Muscle of back (tissue), 13 donors: ENCODE data around the gene SLC25A26. TPM values are rescaled to one million over a fixed set of nuclear protein-coding genes. Genes with fewer than 3 reads are reported as not detected.

Experiments
- DNase-seq, 3 donors: peaks; one replicate each; pipeline versions ENCODE4 v3.0.0 to v3.0.0-alpha.2; 2013
- long read RNA-seq, 9 donors: transcript quantifications; one replicate each; lab custom pipeline, GENCODE V29; 2026
- polyA plus RNA-seq, 10 donors: library from polyadenylated mRNA; unstranded; fragments of 120-200 nt; gene quantifications; one replicate each; pipeline ENCODE4 v1.2.1, GENCODE V29; 2013; ENCODE audit not compliant: insufficient read length in 10 of 10

SLC25A26 gene, protein sequence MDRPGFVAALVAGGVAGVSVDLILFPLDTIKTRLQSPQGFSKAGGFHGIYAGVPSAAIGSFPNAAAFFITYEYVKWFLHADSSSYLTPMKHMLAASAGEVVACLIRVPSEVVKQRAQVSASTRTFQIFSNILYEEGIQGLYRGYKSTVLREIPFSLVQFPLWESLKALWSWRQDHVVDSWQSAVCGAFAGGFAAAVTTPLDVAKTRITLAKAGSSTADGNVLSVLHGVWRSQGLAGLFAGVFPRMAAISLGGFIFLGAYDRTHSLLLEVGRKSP
- polyA plus RNA-seq: 10 to 100 TPM; 19.0 to 28.1 (median 26.1) TPM
- long read RNA-seq, donor 1, partial matches to known transcripts: 19 of 28 reads
- long read RNA-seq, donor 1, other reads (novel, unspliced or antisense): 5 of 28 reads
- long read RNA-seq, donor 2, partial matches to known transcripts: 0 of 4 reads
- long read RNA-seq, donor 2, other reads (novel, unspliced or antisense): 0 of 4 reads
- long read RNA-seq, donor 3: 0 reads
- long read RNA-seq, donor 4, partial matches to known transcripts: 7 of 8 reads
- long read RNA-seq, donor 4, other reads (novel, unspliced or antisense): 0 of 8 reads
- long read RNA-seq, donor 5, partial matches to known transcripts: 42 of 43 reads
- long read RNA-seq, donor 5, other reads (novel, unspliced or antisense): 0 of 43 reads
- long read RNA-seq, donor 6, partial matches to known transcripts: 7 of 9 reads
- long read RNA-seq, donor 6, other reads (novel, unspliced or antisense): 0 of 9 reads
- long read RNA-seq, donor 7, partial matches to known transcripts: 31 of 39 reads
- long read RNA-seq, donor 7, other reads (novel, unspliced or antisense): 6 of 39 reads
- long read RNA-seq, donor 8: 0 reads
- long read RNA-seq, donor 9: 0 reads

DNA sequence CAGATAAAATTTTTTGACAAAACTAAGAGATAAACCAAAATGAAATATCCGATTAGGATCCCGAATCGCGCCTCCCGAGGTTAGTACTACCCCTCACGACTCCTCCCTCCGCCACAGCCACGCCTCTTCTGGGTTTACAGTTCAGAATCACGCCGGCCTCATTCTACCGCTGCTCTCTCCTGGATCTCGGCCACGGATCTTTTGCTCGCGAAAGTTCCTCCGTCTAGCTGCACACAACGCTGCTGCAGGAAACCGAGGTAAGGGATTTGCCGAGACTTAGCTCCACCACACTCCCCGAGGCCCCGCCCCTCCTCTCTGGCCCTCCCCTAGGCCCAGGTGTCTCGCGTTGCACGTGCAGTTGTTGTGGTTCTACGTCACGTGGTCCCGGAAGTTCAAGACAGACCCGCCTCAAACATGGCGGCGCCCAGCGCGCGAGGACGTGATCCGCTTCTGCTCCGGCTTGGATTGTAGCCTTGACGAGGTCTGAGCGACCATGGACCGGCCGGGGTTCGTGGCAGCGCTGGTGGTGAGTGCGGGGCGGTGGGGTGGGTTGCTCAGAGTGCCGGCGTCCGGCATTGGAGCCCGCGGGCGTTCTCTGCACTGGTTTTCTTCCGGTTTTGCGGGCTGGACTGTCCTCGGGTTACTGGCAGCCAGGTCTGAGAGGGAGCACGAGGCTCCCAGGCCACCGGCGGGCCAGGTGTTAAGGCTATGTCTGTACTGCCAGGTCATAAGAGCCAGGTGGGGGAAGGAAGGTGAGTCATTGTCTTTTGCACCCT lies at the start of gene SLC25A26:
Gene SLC25A26, plus strand, starts transcription at position 400 of the 776 bp plus-strand sequence. Its CDS starts 94 bp downstream, at position 494.
- peak; percentile 95 to 98 (median 95) for DNase-seq

DNA sequence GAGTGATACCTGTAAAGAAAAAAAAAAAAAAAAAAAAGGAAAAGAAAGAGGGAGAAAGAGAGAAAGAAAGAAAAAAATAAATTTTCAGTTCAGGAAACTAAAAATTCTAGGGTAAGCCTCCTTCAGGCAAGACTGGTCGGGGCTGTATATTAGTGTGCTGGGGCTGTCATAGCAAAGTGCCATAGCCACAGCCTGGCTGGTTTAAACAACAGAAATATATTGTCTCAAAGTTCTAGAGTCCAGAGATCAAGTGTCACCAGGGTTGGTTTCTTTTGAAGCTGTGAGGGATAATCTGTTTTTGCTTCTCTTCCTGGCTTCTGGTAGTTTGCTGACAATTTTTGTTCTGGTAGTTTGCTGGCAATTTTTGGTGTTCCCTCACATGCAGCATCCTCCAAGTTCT lies 48.4 kb upstream of the SLC25A26 start:
- DNase-seq: no peak

DNA sequence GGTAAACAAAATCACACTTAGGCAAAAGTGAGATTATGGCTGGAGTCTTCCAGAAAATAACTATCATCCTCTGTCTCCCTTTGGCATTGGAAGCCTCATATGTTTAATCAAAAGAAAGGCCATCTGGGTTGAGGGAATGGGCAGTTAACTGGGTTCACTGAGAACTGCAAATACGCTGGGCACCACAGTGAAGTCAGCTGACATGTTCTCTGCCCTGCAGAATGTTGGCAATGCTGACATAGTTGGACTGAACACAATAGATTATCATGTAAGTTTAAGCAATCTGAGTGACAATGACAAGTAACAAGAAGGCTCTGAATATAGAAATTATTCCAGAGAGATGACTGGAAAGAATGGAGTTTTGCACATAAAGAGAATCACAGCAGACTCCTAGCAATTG lies 43.8 kb upstream of the SLC25A26 start:
- DNase-seq: no peak

DNA sequence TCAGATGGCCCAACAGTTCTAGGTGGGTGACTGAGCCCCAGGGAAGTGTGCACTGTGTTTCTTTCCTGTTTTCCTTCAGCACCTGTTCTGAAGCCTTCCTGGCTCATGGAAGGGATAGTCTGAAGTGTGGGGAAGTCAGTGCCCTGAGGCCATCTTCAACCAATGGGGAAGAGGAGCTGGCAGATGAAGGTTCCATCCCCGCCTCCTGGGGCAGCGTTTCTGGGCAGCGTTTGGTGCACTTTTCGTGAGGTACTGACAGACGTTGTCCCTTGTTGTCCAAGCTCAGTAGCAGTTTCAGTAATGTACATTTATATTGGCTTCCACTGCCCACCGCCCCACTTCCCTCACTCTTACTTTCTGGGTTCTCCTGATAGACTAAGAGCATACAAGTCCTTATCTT lies 42.6 kb upstream of the SLC25A26 start:
- no peak for DNase-seq

DNA sequence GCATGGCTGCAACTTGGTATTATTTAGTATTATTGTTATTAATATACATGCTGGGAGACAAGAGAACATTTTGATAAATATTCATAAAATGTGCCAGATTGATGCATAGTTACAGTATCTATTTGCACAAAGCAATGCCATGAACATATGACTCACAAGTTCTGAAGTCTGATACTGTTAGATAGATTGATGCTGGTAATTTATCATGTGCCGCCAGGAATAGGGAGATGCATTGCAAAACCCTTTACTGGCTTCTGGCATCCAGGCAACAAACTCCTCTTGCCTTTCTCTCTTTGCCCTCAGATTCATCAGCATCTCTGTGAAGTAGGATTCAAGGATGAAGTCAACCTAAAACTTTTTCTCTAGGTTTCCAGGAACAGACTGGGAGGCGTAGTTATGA lies 41.0 kb upstream of the SLC25A26 start:
- peak in 1 of 3 donors; percentile 11 for DNase-seq

DNA sequence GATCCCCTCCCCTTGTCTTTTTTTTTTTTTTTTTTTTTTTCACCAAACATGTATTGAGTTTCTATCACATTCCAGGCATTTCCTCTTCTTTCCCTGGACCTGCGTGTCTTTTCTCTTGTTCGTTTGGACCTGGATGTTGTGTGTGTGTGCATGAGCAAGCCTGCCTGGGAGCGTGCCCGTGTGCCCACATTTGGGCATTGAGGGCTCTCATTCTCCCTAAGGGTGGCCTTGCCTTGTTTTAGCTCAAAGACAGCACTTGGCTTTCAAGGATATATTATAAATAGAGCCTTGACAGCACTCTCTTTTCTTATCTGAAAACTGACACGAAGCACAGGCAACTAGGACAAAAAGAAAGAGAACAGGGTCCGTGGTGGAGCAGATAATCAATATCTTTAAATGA lies 39.0 kb upstream of the SLC25A26 start:
- peak in 1 of 3 donors; percentile 28 for DNase-seq

DNA sequence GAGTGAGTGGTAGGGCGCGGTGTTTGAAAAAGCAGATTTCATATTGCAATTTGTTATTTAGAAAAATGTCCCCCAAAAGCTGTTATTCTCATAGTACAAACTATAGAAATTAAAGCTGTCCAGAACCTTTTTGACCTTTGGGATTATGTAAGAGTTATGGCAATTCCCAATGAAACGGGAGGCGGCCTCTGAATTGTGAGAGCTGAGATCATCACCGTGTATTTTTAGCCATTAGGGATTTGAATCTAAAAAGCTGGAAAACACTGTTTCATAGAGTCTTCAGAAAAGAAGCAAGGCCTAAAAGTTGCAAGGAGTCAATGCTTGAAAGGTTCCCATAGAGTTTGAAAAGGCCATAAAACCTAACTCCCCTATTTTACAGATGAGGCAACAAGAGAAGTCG lies 38.6 kb upstream of the SLC25A26 start:
- DNase-seq: peak in 1 of 3 donors; percentile 28

DNA sequence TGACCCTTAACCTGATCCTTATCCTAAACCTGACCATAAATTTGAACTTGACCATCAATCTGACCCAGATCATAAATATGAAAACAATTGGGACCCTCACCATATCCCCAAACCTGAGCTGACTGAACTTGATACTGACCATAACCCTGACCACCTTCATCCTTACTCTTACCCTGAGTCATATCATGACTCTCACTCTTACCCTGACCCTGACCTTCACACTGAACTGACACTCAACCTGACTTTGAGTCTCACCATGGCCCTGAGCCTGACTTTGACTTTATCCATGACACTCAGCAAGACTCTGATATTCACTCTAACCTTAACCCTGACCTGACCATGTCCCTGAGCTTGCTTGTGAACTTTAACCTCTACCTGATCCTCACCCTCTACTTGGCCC lies 34.3 kb upstream of the SLC25A26 start:
- no peak for DNase-seq

DNA sequence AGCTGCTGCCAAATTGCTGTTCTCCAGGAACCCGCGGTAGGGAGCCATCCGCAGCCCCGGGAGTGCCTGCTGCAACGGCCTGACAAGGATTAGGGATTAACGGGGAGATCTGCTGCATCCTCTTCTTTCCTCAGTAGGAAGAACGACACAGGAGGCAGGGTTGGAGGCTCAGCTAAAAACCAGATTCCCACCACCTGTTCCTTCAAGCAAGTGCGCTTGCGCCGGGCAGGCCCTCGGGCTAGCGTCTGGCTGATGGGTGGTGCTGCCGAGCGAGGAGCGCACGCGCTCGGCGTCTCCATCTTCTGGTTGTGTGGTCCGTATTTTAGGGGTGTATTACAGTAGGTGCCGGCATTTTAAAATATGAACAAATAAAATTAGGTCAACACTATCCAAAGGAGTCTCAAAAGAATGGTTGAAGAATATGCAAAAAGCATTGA lies 25.4 kb upstream of the SLC25A26 start:
- DNase-seq: peak; percentile 48 to 67 (median 67)

DNA sequence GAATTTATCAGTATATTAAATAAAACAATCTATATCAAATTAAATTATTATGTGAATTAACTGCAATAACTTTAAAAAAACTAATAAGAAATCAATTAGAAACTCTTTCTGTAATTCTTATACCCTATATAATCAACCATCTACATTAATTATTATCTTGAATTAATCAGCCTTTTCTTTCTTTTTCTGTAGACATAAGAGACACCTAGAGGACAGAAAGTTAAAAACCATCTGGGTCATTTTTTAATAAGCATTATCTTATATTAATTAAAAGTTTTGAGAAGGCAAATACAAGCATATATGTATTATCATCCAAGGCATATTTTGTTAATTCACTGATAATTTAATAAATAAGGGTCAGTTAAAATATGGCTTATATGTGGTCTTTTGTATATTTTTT lies 24.2 kb upstream of the SLC25A26 start:
- no peak for DNase-seq

DNA sequence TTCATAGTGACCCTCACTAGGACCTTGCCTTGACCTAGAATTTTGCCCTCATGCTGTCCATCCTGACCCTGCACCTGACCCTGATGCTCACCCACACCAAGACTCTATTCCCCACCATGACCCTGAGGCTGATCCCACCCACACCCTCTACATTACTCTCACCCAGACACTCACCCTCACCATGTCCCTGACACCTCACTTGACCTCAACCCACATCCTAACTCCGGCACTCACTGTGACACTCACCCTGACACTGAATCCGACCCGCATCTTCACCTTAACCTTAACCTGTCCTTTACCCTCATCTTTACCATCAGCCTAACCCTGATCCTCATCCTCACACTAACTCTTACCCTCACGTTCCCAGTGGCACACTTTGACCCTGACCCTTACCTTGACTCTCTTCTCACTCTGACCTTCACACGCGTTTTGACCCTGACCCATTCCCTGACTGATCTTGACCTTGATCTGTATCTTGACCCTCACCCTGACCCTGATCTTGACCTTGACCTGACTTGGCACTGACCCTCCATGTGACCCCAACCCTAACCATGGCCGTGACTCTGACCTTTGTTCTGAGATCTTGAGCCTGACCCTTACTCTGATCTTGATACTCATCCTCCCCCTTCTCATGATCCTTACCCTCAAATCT lies 22.2 kb upstream of the SLC25A26 start:
- DNase-seq: no peak

DNA sequence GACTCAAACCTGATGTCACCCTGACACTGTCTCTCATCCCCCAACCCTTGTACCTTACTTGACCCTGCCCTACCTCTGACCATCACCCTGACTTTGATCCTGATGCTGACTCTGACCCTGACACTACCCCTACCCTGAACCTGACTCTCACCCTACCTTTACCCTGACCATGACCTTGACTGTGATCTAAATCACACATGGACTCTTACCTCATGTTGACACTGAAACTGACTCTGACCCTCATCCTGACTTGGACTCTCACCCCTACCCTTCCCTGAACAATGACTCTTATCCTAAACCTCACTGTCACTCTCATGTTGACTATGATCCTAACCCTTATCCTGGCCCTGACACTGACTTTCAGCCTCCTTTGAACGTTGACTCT lies 21.7 kb upstream of the SLC25A26 start:
- no peak for DNase-seq

DNA sequence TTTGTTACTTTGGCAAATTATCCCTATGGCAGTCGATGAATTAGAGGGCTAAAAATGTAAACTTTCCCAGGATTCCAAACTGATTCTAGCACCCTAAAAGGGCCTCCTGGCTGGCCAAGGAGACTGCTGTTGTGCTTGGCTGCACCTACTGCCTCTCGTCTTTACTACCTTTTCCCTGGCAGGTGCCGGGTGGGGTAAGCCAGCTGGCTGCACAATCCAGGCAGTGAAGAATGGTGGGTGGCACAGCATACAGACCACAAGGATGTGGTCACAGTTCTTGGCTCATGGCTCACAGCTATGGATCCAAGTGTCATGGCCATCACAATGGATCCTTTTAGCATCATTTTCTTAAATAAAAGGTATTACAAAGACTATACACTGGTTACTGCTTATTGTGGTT lies 20.7 kb upstream of the SLC25A26 start:
- DNase-seq: no peak

DNA sequence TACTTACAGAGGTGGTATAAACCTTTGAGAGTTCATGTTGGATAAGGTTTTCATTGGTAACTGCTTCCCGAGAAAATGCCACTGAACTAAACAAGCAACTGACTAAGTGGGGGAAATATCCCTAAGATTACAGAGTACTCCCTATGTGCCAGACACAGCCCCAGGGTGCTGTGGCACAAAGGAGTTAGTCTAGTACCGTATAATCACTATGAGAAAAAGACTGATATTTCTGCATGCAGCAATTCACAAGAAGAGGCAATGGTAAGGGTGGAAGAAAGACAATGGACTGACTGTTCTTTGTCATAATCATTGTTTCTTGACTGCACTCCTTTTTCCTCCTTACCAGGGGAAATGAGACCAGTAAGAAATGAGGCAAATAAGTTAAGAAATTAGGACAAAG lies 20.0 kb upstream of the SLC25A26 start:
- DNase-seq: no peak

DNA sequence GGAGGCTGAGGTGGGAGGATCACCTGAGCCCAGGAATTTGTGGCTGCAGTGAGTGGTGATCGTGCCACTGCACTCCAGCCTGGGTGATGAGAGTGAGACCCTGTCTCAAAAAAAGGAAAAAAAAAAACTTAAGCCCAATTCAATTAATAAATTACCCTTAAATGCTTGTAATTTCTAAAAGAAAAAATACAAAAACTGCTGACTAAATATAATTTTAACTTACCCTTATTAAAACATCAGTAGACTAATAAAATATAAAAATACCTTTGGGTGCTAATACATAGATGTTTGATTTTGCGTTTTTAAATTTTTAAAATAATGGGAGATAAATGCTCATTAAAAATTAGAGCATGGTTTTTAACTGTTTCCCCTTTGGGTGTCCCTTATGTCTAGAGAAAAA lies 17.5 kb upstream of the SLC25A26 start:
- DNase-seq: no peak

DNA sequence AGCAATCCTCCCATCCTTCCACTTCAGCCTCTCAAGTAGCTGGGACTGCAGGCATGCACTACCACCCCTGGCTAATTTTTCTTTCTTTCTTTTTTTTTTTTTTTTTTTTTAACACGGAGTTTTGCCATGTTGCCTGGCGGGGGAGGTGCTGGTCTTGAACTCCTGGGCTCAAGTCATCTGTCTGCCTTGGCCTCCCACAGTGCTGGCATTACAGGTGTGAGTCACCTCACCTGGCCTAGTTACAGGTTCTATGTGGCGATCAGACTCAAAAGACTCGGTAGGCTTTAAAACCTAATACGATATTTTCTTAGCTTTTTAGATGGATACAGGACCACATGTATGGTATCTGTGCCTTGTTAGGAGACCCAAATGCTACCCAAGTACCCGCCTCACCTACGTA lies 14.0 kb upstream of the SLC25A26 start:
- DNase-seq: no peak

DNA sequence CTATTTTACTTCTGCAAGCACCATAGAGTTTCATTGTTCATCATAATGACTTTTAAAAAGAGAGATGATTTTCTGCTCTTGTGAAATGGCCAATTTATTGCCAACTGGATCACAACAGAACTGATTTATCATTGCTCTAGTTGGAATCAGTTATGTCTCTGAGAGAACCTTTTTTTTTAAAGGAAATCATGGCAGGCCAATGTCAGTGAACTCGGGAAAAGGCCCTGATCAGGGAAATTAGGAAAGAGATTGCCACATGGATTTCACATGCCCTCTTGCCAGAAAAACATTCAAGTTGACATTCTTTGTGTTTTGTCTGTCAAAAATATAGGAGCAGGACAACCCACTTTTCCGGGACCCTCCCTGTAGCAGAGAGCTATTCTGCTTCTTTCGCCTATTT lies 12.6 kb upstream of the SLC25A26 start:
- DNase-seq: no peak

DNA sequence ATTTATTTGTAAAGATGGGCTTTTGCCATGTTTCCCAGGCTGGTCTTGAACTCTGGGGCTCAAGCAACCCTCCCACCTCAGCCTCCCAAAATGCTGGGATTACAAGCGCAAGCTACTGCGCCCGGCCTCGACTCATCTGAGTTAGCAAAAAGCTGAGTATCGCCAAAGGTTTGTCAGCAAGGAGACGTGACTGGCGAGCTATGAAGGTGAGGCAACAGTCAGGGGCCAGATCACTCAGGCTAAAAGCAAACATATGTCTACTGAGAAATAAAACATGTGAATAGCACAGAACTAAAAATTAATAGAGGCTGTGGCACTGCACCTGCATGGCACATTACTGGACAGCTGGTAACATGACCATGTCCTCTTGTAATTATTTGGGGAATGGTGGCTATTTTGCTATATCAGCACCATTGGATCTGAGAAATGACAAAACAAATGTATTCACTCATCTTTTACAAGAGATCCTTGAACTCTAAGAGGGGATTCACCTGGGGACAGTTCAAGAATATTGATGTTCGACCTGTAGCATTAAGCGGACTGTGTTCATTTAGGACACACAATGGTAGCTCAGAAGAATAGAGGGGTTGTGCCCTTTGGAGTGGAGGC lies 10.0 kb upstream of the SLC25A26 start:
- DNase-seq: no peak

DNA sequence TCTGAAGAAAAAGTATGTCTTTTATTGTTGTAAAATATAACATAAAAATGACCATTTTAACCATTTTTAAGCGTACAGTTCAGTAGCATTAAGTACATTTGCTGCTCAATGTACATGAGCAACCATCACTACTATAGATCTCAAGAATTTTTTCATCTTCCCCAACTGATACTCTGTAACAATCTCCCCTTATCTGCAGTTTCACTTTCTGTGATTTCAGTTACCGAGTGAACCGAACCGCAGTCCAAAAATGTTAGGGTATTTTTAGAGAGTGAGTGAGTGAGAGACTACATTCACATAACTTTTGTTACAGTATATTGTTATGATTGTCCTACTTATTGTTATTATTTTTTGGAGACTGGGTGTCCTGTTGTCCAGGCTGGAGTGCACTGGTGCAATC lies 9.0 kb upstream of the SLC25A26 start:
- DNase-seq: no peak

DNA sequence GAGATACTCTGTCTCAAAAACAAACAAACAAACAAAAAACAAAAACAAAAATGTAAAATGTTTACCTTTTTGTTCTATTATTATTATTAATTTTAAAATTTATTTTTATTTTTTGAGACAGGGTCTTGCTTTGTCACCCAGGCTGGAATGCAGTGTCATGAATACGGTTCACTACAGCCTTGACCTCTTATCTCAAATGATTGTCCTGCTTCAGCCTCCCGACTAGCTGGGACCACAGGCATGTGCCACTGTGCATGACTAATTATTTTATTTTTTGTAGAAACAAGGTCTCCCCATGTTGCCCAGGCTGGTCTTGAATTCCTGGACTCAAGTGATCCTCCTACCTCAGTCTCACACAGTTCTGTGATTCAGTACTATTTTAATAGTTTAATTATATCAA lies 5.7 kb upstream of the SLC25A26 start:
- no peak for DNase-seq

DNA sequence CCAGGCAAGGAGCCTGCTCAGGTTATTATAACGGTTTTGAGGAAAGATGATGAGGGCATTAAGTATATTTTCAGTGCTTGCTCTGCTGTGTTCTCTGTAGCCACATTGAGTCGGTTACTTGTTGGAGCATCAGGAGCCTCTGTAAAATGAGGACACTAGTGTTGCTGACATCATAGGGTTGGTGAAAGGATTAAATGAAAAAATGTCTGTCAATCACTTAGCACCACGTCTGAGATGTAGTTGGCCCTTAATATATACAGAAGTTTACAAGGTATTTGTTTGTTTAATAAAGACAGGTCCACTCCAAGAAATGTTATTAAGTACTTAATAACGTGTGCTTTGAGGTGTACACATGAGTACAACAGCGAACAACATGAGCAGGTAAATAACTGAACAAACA lies 735 bp upstream of the SLC25A26 start:
- peak in 1 of 3 donors; percentile 6 for DNase-seq
